Neural cell (in vitro differentiated cells): ENCODE data around the gene ULBP2. TPM values are rescaled to one million over a fixed set of nuclear protein-coding genes. Genes with fewer than 3 reads are reported as not detected.

Source experiments
- H2AFZ ChIP-seq: fragments of 200-600, 300-800 bp; sonication (generic), shearing (Covaris generic); 2 replicates; pipeline ENCODE4 v1.6.0; 2014; ENCODE audit warnings: low read depth, mild to moderate bottlenecking, antibody characterized with exemption, low read length, moderate library complexity
- H3F3A ChIP-seq: fragments of 200-600 bp; shearing (Covaris generic); 2 replicates; pipeline ENCODE4 v1.6.1; 2016; ENCODE audit warnings: mild to moderate bottlenecking, moderate library complexity, mixed read lengths, antibody characterized with exemption, low read length; ENCODE audit not compliant: insufficient read depth, poor library complexity, severe bottlenecking
- H3K27ac ChIP-seq: fragments of 200-600, 300-800 bp; sonication (generic), shearing (Covaris generic); 2 replicates; pipeline ENCODE4 v1.5.1; 2014; ENCODE audit warnings: mild to moderate bottlenecking, low read length, moderate library complexity
- H3K27me3 ChIP-seq: fragments of 300-800, 200-600 bp; sonication (generic), shearing (Covaris generic); 2 replicates; pipeline ENCODE4 v1.6.0; 2014; ENCODE audit warnings: mild to moderate bottlenecking, low read depth, low read length, moderate library complexity; ENCODE audit not compliant: insufficient read depth
- H3K36me3 ChIP-seq: fragments of 300-800, 200-600 bp; sonication (generic), shearing (Covaris generic); 2 replicates; pipeline ENCODE4 v1.5.1; 2014; ENCODE audit warnings: mild to moderate bottlenecking, antibody characterized with exemption, low read length, moderate library complexity; ENCODE audit not compliant: insufficient read depth
- H3K4me2 ChIP-seq: fragments of 300-800, 200-600 bp; sonication (generic), shearing (Covaris generic); 2 replicates; pipeline ENCODE4 v1.6.0; 2014; ENCODE audit warnings: mild to moderate bottlenecking, low read length
- H3K4me3 ChIP-seq: fragments of 300-800, 200-600 bp; sonication (generic), shearing (Covaris generic); 2 replicates; pipeline ENCODE4 v1.5.1; 2014; ENCODE audit warnings: mild to moderate bottlenecking, low read length, moderate library complexity
- H3K79me2 ChIP-seq: fragments of 200-600 bp; shearing (Covaris generic); replicated peaks from 2 replicates; pipeline ENCODE4 v1.6.0; 2014; ENCODE audit warnings: mild to moderate bottlenecking, low read length, moderate library complexity; ENCODE audit not compliant: insufficient read depth
- H3K9ac ChIP-seq: fragments of 300-800, 200-600 bp; sonication (generic), shearing (Covaris generic); 2 replicates; pipeline ENCODE4 v1.6.1; 2016; ENCODE audit warnings: mild to moderate bottlenecking, low read length, mixed read lengths
- H3K9me2 ChIP-seq: fragments of 200-600 bp; shearing (Covaris generic); 2 replicates; pipeline ENCODE4 v1.6.1; 2016; ENCODE audit warnings: mild to moderate bottlenecking, low read length, mixed read lengths; ENCODE audit not compliant: insufficient read depth
- H3K9me3 ChIP-seq: fragments of 200-600, 300-800 bp; sonication (generic), shearing (Covaris generic); 2 replicates; pipeline ENCODE4 v1.6.1; 2016; ENCODE audit warnings: mild to moderate bottlenecking, mixed run types, low read length, moderate library complexity, mixed read lengths
- H4K20me1 ChIP-seq: fragments of 200-600 bp; shearing (Covaris generic); 2 replicates; pipeline ENCODE4 v1.6.1; 2016; ENCODE audit warnings: mild to moderate bottlenecking, mixed run types; ENCODE audit not compliant: insufficient read depth
- CTCF ChIP-seq: fragments of 450-650 bp; IDR thresholded peaks from 2 replicates; pipeline ENCODE4 v1.5.1; 2014; ENCODE audit warnings: antibody characterized with exemption, mild to moderate bottlenecking, moderate library complexity; ENCODE audit not compliant: poor library complexity, severe bottlenecking
- EP300 ChIP-seq: fragments of 450-650 bp; conservative IDR thresholded peaks from 2 replicates; pipeline ENCODE4 v1.6.1; 2014; ENCODE audit warnings: antibody characterized with exemption, mild to moderate bottlenecking, moderate library complexity; ENCODE audit not compliant: poor library complexity, severe bottlenecking
- EZH2 ChIP-seq: fragments of 200-600, 300-800 bp; shearing (Covaris generic), sonication (generic); IDR thresholded peaks from 2 replicates; pipeline ENCODE4 v1.6.1; 2014; ENCODE audit warnings: antibody characterized with exemption, low read length, borderline replicate concordance, mild to moderate bottlenecking; ENCODE audit not compliant: insufficient read depth, poor library complexity, severe bottlenecking
- MXI1 ChIP-seq: fragments of 450-650 bp; conservative IDR thresholded peaks from 2 replicates; pipeline ENCODE4 v1.6.1; 2014; ENCODE audit warnings: antibody characterized with exemption, mild to moderate bottlenecking; ENCODE audit not compliant: poor library complexity, severe bottlenecking
- POLR2AphosphoS5 ChIP-seq: IDR thresholded peaks from 2 replicates; pipeline ENCODE4 v1.6.1; 2012
- RAD21 ChIP-seq: fragments of 450-650 bp; conservative IDR thresholded peaks from 2 replicates; pipeline ENCODE4 v1.6.1; 2014; ENCODE audit warnings: antibody characterized with exemption, mild to moderate bottlenecking, moderate library complexity
- REST ChIP-seq: IDR thresholded peaks from 2 replicates; pipeline ENCODE4 v1.6.1; 2012; ENCODE audit warnings: borderline replicate concordance
- SMC3 ChIP-seq: fragments of 450-650 bp; conservative IDR thresholded peaks from 2 replicates; pipeline ENCODE4 v1.6.1; 2014; ENCODE audit warnings: antibody characterized with exemption, mild to moderate bottlenecking, moderate library complexity; ENCODE audit not compliant: poor library complexity
- TAF1 ChIP-seq: IDR thresholded peaks from 2 replicates; pipeline ENCODE4 v1.6.1; 2012; ENCODE audit warnings: low read depth
- polyA plus RNA-seq: library from polyadenylated mRNA; depleted of rRNA; stranded (reverse); fragments of >200 nt; gene quantifications from 2 replicates; pipeline ENCODE4 v1.2.3, GENCODE V29; 2014

The ULBP2 gene
- polyA plus RNA-seq, 1 donor from 2014 or later = 1.5 TPM

DNA sequence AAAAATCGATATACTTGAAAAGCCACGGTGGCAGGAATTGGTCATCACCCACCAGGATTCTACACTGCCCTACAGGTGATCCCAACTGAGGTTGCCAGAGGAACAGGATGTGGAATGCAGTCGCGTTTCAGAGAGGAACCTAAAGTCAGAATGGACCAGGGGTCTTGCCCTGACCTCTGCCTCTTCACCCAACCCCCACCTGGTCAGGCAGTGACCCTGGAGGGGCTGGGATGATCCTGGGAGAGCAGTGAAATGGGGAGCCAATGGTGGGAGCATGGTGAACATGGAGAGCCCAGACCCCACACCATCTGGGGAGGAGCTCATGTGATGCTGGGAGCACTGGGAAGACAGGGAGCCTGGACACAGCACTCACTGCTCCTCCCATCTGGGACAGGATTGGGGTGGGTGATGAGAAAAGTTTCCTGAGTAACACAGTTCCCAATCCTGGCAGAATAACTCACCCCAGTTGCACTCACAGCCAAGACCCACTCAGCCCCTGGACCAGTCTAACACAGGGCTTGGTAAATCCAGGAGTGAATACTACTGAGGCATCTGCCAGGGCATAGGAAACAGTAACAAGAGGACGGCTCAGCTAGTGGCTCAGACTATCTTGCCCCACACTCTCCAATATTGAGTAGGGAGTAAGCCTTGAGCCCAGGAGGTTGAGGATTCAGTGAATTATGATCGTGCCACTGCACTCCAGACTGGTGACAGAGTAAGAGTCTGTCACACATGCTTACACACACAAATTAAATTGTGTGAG, 1.7 kb upstream of the ULBP2 start:
- H3K36me3 ChIP-seq = no peaks in the 10 kb centered on the region
- TF ChIP-seq SMC3 = no peak
- no peak for TF ChIP-seq CTCF
- TF ChIP-seq REST = no peak
- TF ChIP-seq POLR2AphosphoS5 = no peak
- TF ChIP-seq MXI1 = no peak
- no peak for TF ChIP-seq EP300
- no peak for TF ChIP-seq TAF1
- TF ChIP-seq RAD21 = no peak
- no peak for TF ChIP-seq EZH2
- H3K9me3 ChIP-seq = no peaks in the 10 kb centered on the region
- H3F3A ChIP-seq = no peaks in the 10 kb centered on the region
- no peaks in the 10 kb centered on the region for H3K9me2 ChIP-seq
- no peaks in the 10 kb centered on the region for H3K79me2 ChIP-seq
- H3K9ac ChIP-seq = no peak overlapping the region
- H3K27me3 ChIP-seq = peaks cover 79% of the 10 kb centered on the region
- H3K27ac ChIP-seq = no peak overlapping the region
- H2AFZ ChIP-seq = no peak overlapping the region
- H4K20me1 ChIP-seq = no peaks in the 10 kb centered on the region
- H3K4me2 ChIP-seq = no peak overlapping the region
- no peak overlapping the region for H3K4me3 ChIP-seq

- H3K27ac ChIP-seq = no peak overlapping the region
- TF ChIP-seq TAF1 = no peak
- no peak for TF ChIP-seq EP300
- no peak for TF ChIP-seq CTCF
- TF ChIP-seq EZH2 = no peak
- TF ChIP-seq MXI1 = no peak
- TF ChIP-seq RAD21 = no peak
- no peak for TF ChIP-seq REST
- no peak for TF ChIP-seq POLR2AphosphoS5
- TF ChIP-seq SMC3 = no peak
- no peaks in the 10 kb centered on the region for H3K79me2 ChIP-seq
- no peaks in the 10 kb centered on the region for H3F3A ChIP-seq
- no peaks in the 10 kb centered on the region for H3K9me3 ChIP-seq
- no peak overlapping the region for H3K9ac ChIP-seq
- H2AFZ ChIP-seq = no peak overlapping the region
- H4K20me1 ChIP-seq = no peaks in the 10 kb centered on the region
- no peaks in the 10 kb centered on the region for H3K9me2 ChIP-seq
- H3K36me3 ChIP-seq = no peaks in the 10 kb centered on the region
- no peak overlapping the region for H3K4me2 ChIP-seq
- peaks cover 74% of the 10 kb centered on the region for H3K27me3 ChIP-seq
- no peak overlapping the region for H3K4me3 ChIP-seq
Measured at GRCh38 chr6:149940672-149940982, 1.2 kb upstream of the ULBP2 start.
